Transverse colon (tissue), 4 donors: ENCODE results near the gene PILRA.
"Not testable (repeated sequence)": the region's sequence is repeated elsewhere in the genome, so short reads cannot be mapped to it uniquely, and the experiment has no call there.

Experiments used
- POLR2A ChIP-seq: fragments of 450-650 bp; IDR thresholded peaks from one replicate; pipeline ENCODE4 v1.6.1; 2016; ENCODE audit warnings: antibody characterized with exemption, mild to moderate bottlenecking, moderate library complexity
- POLR2AphosphoS5 ChIP-seq, 3 donors: sonication (generic); formaldehyde crosslinking; IDR thresholded peaks; one replicate each; pipeline ENCODE4 v1.6.1; 2016; ENCODE audit warnings: antibody characterized with exemption in 3 of 3
- TF ChIP-seq, protein P1 (sequence below), 5 experiments: fragments of 200-600 bp in 3 of 5; fragments of 450-650 bp in 2 of 5; sonication (generic) in 3 of 5; IDR thresholded peaks; 1 replicate in 2 of 5; 2 replicates in 3 of 5; pipeline ENCODE4 v1.5.1; 2016 to 2017; ENCODE audit warnings: antibody characterized with exemption in 5 of 5, inconsistent platforms in 3 of 5, mild to moderate bottlenecking in 2 of 5, moderate library complexity in 1 of 5

DNA sequence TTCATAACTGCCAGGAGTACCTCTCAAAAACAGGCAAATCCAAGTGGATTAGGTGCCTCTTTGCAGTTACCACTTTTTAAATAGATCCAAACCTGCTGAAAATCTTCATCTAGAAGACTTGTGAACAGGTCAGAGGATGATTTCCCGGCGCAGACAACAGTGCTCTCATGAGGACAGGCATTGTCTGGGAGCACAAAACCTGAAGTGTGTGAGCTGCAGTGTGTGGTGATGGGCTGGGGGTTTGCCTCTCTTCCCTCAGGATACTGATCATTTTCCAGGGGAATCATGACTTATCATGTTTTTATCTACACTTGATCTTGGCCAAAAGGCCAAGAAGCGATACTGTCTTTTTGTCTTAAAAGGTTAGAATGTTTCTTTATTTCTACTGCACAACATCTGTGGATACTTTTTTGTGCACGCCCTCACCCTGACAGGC, 29.1 kb upstream of the PILRA start:
- TF ChIP-seq, protein P1, sequence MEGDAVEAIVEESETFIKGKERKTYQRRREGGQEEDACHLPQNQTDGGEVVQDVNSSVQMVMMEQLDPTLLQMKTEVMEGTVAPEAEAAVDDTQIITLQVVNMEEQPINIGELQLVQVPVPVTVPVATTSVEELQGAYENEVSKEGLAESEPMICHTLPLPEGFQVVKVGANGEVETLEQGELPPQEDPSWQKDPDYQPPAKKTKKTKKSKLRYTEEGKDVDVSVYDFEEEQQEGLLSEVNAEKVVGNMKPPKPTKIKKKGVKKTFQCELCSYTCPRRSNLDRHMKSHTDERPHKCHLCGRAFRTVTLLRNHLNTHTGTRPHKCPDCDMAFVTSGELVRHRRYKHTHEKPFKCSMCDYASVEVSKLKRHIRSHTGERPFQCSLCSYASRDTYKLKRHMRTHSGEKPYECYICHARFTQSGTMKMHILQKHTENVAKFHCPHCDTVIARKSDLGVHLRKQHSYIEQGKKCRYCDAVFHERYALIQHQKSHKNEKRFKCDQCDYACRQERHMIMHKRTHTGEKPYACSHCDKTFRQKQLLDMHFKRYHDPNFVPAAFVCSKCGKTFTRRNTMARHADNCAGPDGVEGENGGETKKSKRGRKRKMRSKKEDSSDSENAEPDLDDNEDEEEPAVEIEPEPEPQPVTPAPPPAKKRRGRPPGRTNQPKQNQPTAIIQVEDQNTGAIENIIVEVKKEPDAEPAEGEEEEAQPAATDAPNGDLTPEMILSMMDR (IDR thresholded peaks at IDR 0.05): not testable (repeated sequence)
- not testable (repeated sequence) for TF ChIP-seq POLR2AphosphoS5 (IDR thresholded peaks at IDR 0.05); POLR2A
